ENCODE results near the gene ZMYND10. TPM values are rescaled to one million over a fixed set of nuclear protein-coding genes. Genes with fewer than 3 reads are reported as not detected.
A peak's percentile ranks its signal among the peaks of the same experiment; 100 is the strongest.

Gene ZMYND10
- total RNA-seq, 6 donors from 2014 or later, result 3.1 to 98.7 (median 31.5) TPM

GRCh38 chr3:50364573-50365079 lies 19.1 kb upstream of the ZMYND10 start:
- WGBS, 2 donors, result 40 to 41% methylated on average over 21 to 39 of the region's 48 CpGs

GRCh38 chr3:50359760-50360110 lies 14.2 kb upstream of the ZMYND10 start:
- Histone ChIP-seq H3K4me3 (peak overlapping the region in 3 of 4 donors; percentile 68 to 79 (median 70)), H3K27ac (peak overlapping the region in 2 of 4 donors; percentile 87 to 90), H3K9me3 (no peaks in the 10 kb centered on the region), H3K36me3 (peaks cover 5 to 21% (median 13%) of the 10 kb centered on the region in 4 donors), H3K4me1 (peaks cover 40 to 57% (median 43%) of the 10 kb centered on the region in 4 donors), H3K27me3 (no peaks in the 10 kb centered on the region)
- DNase-seq, result no peak
- WGBS, 2 donors, result 20 to 35% methylated on average over 8 of the region's 8 CpGs
- ATAC-seq (ENCODE audit: low FRiP score in 2 of 2), result no peak
- no peak for TF ChIP-seq EP300 (IDR thresholded peaks at IDR 0.05)
- no peak for TF ChIP-seq POLR2A (IDR thresholded peaks at IDR 0.05)

More at GRCh38 chr3:50364573-50365079, 19.1 kb upstream of the ZMYND10 start:
- peak in 1 of 2 donors; percentile 88 for DNase-seq
- Histone ChIP-seq H3K27me3 (no peaks in the 10 kb centered on the region), H3K27ac (peak overlapping the region; percentile 32 to 76 (median 44)), H3K9me3 (no peaks in the 10 kb centered on the region), H3K4me3 (peak overlapping the region; percentile 53 to 65 (median 58)), H3K4me1 (peaks cover 10 to 22% (median 12%) of the 10 kb centered on the region in 4 donors), H3K36me3 (peaks cover 0 to 7% (median 2%) of the 10 kb centered on the region in 4 donors)
- ATAC-seq (ENCODE audit: low FRiP score in 2 of 2), result peak in 1 of 2 donors; percentile 66
- TF ChIP-seq EP300 (IDR thresholded peaks at IDR 0.05) (no peak), CTCF (IDR thresholded peaks at IDR 0.05) (no peak), POLR2AphosphoS5 (IDR thresholded peaks at IDR 0.05) (no peak), POLR2A (IDR thresholded peaks at IDR 0.05) (no peak)

- TF ChIP-seq POLR2AphosphoS5 (IDR thresholded peaks at IDR 0.05), result peak; percentile 81 to 84
- peak in 1 of 6 experiments; percentile 9 for TF ChIP-seq CTCF (IDR thresholded peaks at IDR 0.05)
- TF ChIP-seq POLR2A (IDR thresholded peaks at IDR 0.05), result peak in 3 of 4 donors; percentile 48 to 83 (median 75)
- TF ChIP-seq EP300 (IDR thresholded peaks at IDR 0.05), result no peak
- Histone ChIP-seq H3K4me3 (peak within 1 kb of the TSS; percentile 68 to 80 (median 74)), H3K27ac (peak within 1 kb of the TSS; percentile 81 to 93 (median 88)), H3K36me3 (peaks cover 11 to 27% (median 17%) of the 10 kb centered on the region in 4 donors), H3K9me3 (no peaks in the 10 kb centered on the region), H3K27me3 (no peaks in the 10 kb centered on the region), H3K4me1 (peaks cover 36 to 51% (median 37%) of the 10 kb centered on the region in 4 donors)
- 1 to 3% methylated on average over 28 to 33 of the region's 64 CpGs for WGBS, 2 donors
- ATAC-seq (ENCODE audit: low FRiP score in 2 of 2), result peak; percentile 98
- peak; percentile 97 to 100 for DNase-seq
These were observed 13.6 kb upstream of the ZMYND10 start, which contains the start of gene TMEM115 for GRCh38 chr3:50358911-50359759. TSS of gene TMEM115 (minus strand) at chr3:50359521. CDS start at chr3:50359063, 458 bp downstream.

GRCh38 chr3:50358355-50358910 lies 12.9 kb upstream of the ZMYND10 start:
- WGBS, 2 donors, result 36 to 39% methylated on average over 10 to 24 of the region's 24 CpGs

More at GRCh38 chr3:50358355-50358910, 12.9 kb upstream of the ZMYND10 start:
- DNase-seq, result peak in 1 of 2 donors; percentile 81
- peaks cover 18 to 34% (median 23%) of the 10 kb centered on the region in 4 donors for H3K36me3 ChIP-seq
- peak overlapping the region; percentile 68 to 80 (median 74) for H3K4me3 ChIP-seq
- H3K9me3 ChIP-seq, result no peaks in the 10 kb centered on the region
- TF ChIP-seq CTCF (IDR thresholded peaks at IDR 0.05) (no peak), POLR2A (IDR thresholded peaks at IDR 0.05) (no peak), EP300 (IDR thresholded peaks at IDR 0.05) (no peak), POLR2AphosphoS5 (IDR thresholded peaks at IDR 0.05) (no peak)
- H3K27ac ChIP-seq, result peak overlapping the region; percentile 81 to 93 (median 88)
- ATAC-seq (ENCODE audit: low FRiP score in 2 of 2), result no peak
- no peaks in the 10 kb centered on the region for H3K27me3 ChIP-seq
- peaks cover 36 to 50% (median 37%) of the 10 kb centered on the region in 4 donors for H3K4me1 ChIP-seq

Measured in upper lobe of left lung (tissue), 6 donors.